ENCODE data around the gene USH2A.

DNA sequence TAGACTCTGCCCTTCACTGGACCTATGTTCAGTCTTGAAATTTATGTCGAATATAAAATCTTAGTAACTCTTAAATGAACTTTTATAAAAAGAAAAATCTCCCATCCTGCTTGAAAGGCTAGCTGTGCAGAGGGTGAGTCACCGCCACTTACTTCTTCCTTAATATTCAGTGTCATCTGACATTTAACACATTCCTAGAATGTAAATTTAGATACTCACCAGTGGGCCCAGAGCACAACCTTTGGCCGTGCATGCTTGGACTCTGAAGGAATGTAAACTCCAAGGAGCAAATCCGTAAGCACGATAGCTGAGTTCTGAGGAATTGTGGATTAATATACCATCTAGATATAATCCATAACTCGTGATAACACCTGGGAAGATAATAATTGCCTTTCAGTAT is 452.8 kb downstream of the USH2A start:
- no peak for TF ChIP-seq CTCF (IDR thresholded peaks at IDR 0.05)
- TF ChIP-seq, protein P1, sequence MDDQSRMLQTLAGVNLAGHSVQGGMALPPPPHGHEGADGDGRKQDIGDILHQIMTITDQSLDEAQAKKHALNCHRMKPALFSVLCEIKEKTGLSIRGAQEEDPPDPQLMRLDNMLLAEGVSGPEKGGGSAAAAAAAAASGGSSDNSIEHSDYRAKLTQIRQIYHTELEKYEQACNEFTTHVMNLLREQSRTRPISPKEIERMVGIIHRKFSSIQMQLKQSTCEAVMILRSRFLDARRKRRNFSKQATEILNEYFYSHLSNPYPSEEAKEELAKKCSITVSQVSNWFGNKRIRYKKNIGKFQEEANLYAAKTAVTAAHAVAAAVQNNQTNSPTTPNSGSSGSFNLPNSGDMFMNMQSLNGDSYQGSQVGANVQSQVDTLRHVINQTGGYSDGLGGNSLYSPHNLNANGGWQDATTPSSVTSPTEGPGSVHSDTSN (IDR thresholded peaks at IDR 0.05): no peak
- no peak for TF ChIP-seq POLR2AphosphoS2 (conservative IDR thresholded peaks at IDR 0.05; ENCODE audit: low read length)
- TF ChIP-seq RFX5 (IDR thresholded peaks at IDR 0.05): no peak
- TF ChIP-seq, protein P2, sequence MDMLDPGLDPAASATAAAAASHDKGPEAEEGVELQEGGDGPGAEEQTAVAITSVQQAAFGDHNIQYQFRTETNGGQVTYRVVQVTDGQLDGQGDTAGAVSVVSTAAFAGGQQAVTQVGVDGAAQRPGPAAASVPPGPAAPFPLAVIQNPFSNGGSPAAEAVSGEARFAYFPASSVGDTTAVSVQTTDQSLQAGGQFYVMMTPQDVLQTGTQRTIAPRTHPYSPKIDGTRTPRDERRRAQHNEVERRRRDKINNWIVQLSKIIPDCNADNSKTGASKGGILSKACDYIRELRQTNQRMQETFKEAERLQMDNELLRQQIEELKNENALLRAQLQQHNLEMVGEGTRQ (IDR thresholded peaks at IDR 0.05): no peak
- TF ChIP-seq ZFP36 (IDR thresholded peaks at IDR 0.05; ENCODE audit: borderline replicate concordance, partially characterized antibody): no peak
- TF ChIP-seq BCL3 (IDR thresholded peaks at IDR 0.05): no peak
